Liver (tissue), 9 donors: ENCODE data around the gene ACADSB. TPM values are rescaled to one million over a fixed set of nuclear protein-coding genes. Genes with fewer than 3 reads are reported as not detected.
A peak's percentile ranks its signal among the peaks of the same experiment; 100 is the strongest.

Experiments used
- DNase-seq: peaks from one replicate; pipeline ENCODE4 v3.0.0-alpha.2; 2017; ENCODE audit warnings: low spot score
- H3K27ac ChIP-seq, 2 donors: one replicate each; pipeline ENCODE4 v1.7.0; 2013; ENCODE audit warnings: inconsistent platforms in 2 of 2, low read length in 2 of 2, control low read depth in 1 of 2, low read depth in 1 of 2, mild to moderate bottlenecking in 1 of 2
- H3K27me3 ChIP-seq, 4 donors: one replicate each; pipeline versions ENCODE4 v1.6.1 to v1.7.0; 2013; ENCODE audit warnings: low read length in 3 of 4, inconsistent platforms in 1 of 4, mild to moderate bottlenecking in 1 of 4, moderate library complexity in 1 of 4; ENCODE audit not compliant: control insufficient read depth in 4 of 4, insufficient read depth in 4 of 4
- H3K36me3 ChIP-seq, 4 donors: one replicate each; pipeline versions ENCODE4 v1.6.1 to v1.7.0; 2013; ENCODE audit warnings: low read length in 3 of 4, mild to moderate bottlenecking in 3 of 4, low read depth in 1 of 4, moderate library complexity in 1 of 4; ENCODE audit not compliant: control insufficient read depth in 4 of 4, insufficient read depth in 3 of 4
- H3K4me1 ChIP-seq, 4 donors: one replicate each; pipeline versions ENCODE4 v1.6.1 to v1.7.0; 2013; ENCODE audit warnings: low read length in 3 of 4, mild to moderate bottlenecking in 3 of 4, moderate library complexity in 1 of 4; ENCODE audit not compliant: control insufficient read depth in 4 of 4, insufficient read depth in 4 of 4
- H3K4me3 ChIP-seq, 3 donors: one replicate each; pipeline versions ENCODE4 v1.6.1 to v1.7.0; 2013; ENCODE audit warnings: low read length in 3 of 3, control low read depth in 1 of 3, low read depth in 1 of 3, mild to moderate bottlenecking in 1 of 3
- H3K9ac ChIP-seq, 2 donors: one replicate each; pipeline ENCODE4 v1.7.0; 2013; ENCODE audit warnings: low read length in 2 of 2, mild to moderate bottlenecking in 2 of 2, moderate library complexity in 2 of 2, control low read depth in 1 of 2, low read depth in 1 of 2
- H3K9me3 ChIP-seq, 4 donors: one replicate each; pipeline versions ENCODE4 v1.6.1 to v1.7.0; 2013; ENCODE audit warnings: low read length in 3 of 4; ENCODE audit not compliant: control insufficient read depth in 4 of 4
- ATF3 ChIP-seq: IDR thresholded peaks from 2 replicates; pipeline ENCODE4 v1.6.1; 2016; ENCODE audit warnings: antibody characterized with exemption
- CTCF ChIP-seq: fragments of 150-350 bp; IDR thresholded peaks from 2 replicates; pipeline ENCODE4 v1.5.1; 2017; ENCODE audit warnings: improper control_type of control experiment, low read depth, low read length; ENCODE audit not compliant: missing input control
- EGR1 ChIP-seq, 2 donors: IDR thresholded peaks; 2 replicates each; pipeline ENCODE4 v1.6.1; 2016 to 2018; ENCODE audit warnings: antibody characterized with exemption in 2 of 2, low read depth in 2 of 2
- FOXA1 ChIP-seq: IDR thresholded peaks from 2 replicates; pipeline ENCODE4 v1.6.1; 2016; ENCODE audit warnings: antibody characterized with exemption
- FOXA2 ChIP-seq: IDR thresholded peaks from 2 replicates; pipeline ENCODE4 v1.6.1; 2016; ENCODE audit warnings: antibody characterized with exemption
- GABPA ChIP-seq, 2 donors: IDR thresholded peaks in 1 of 2; conservative IDR thresholded peaks in 1 of 2; 2 replicates each; pipeline ENCODE4 v1.6.1; 2016; ENCODE audit warnings: antibody characterized with exemption in 2 of 2, mild to moderate bottlenecking in 1 of 2, moderate library complexity in 1 of 2
- HNF4A ChIP-seq, 2 donors: conservative IDR thresholded peaks; 2 replicates each; pipeline ENCODE4 v1.6.1; 2016; ENCODE audit warnings: antibody characterized with exemption in 2 of 2, mild to moderate bottlenecking in 2 of 2
- JUND ChIP-seq, 2 donors: IDR thresholded peaks; 2 replicates each; pipeline ENCODE4 v1.6.1; 2016; ENCODE audit warnings: antibody characterized with exemption in 2 of 2
- MAX ChIP-seq: IDR thresholded peaks from 2 replicates; pipeline ENCODE4 v1.6.1; 2016; ENCODE audit warnings: antibody characterized with exemption
- NR2F2 ChIP-seq: IDR thresholded peaks from 2 replicates; pipeline ENCODE4 v1.6.1; 2016; ENCODE audit warnings: antibody characterized with exemption
- RAD21 ChIP-seq, 2 donors: IDR thresholded peaks; 2 replicates each; pipeline ENCODE4 v1.6.1; 2016; ENCODE audit warnings: antibody characterized with exemption in 2 of 2, mild to moderate bottlenecking in 2 of 2
- REST ChIP-seq: IDR thresholded peaks from 2 replicates; pipeline ENCODE4 v1.6.1; 2016; ENCODE audit warnings: antibody characterized with exemption, mild to moderate bottlenecking
- RXRA ChIP-seq, 2 donors: IDR thresholded peaks; 2 replicates each; pipeline ENCODE4 v1.6.1; 2017 to 2018; ENCODE audit warnings: antibody characterized with exemption in 2 of 2, mild to moderate bottlenecking in 1 of 2
- SP1 ChIP-seq: IDR thresholded peaks from 2 replicates; pipeline ENCODE4 v1.6.1; 2018; ENCODE audit warnings: antibody characterized with exemption, mild to moderate bottlenecking
- TAF1 ChIP-seq: conservative IDR thresholded peaks from 2 replicates; pipeline ENCODE4 v1.6.1; 2016; ENCODE audit warnings: antibody characterized with exemption, mild to moderate bottlenecking
- YY1 ChIP-seq: IDR thresholded peaks from 2 replicates; pipeline ENCODE4 v1.6.1; 2016; ENCODE audit warnings: antibody characterized with exemption, mild to moderate bottlenecking
- ZBTB33 ChIP-seq: IDR thresholded peaks from 2 replicates; pipeline ENCODE4 v1.6.1; 2016; ENCODE audit warnings: antibody characterized with exemption
- WGBS: extraction: QIAGEN DNeasy Blood & Tissue Kit; methylation state at CpG from one replicate; pipeline ENCODE4 v1.1.7; 2013; 5-methylcytosine and 5-hydroxymethylcytosine counted together
- polyA plus RNA-seq, 2 donors: library from polyadenylated mRNA; stranded (reverse) in 1 of 2; unstranded in 1 of 2; fragments of 200-250 nt in 1 of 2; fragments of >200 nt in 1 of 2; fragmentation: Nextera tagmentation in 1 of 2; extraction: Ambion mirVana in 1 of 2; gene quantifications; one replicate each; pipeline versions ENCODE4 v1.2.1 to v1.2.3, GENCODE V29; 2013 to 2015
- total RNA-seq, 2 donors: library from RNA; depleted of rRNA; stranded (reverse); fragments of >200 nt; gene quantifications; one replicate each; pipeline ENCODE4 v1.2.3, GENCODE V29; 2014
- donor health status: healthy.
- donor health status: healthy.
- donor health status: healthy.
- donor health status: healthy.
- donor health status: healthy.

The ACADSB gene
- total and polyA plus RNA-seq, 4 donors: 97.9 to 164 (median 110) TPM

GRCh38 chr10:123016228-123016627 is 7.4 kb downstream of the ACADSB start:
- TF ChIP-seq ZBTB33 (no peak), ATF3 (no peak), CTCF (no peak), MAX (no peak), EGR1 (IDR thresholded peaks at IDR 0.05; ENCODE audit: low read depth in 2 of 2) (no peak)
- no peak for DNase-seq
- 96% methylated on average over 4 of the region's 4 CpGs for WGBS

GRCh38 chr10:123017421-123018165 is 8.8 kb downstream of the ACADSB start:
- no peaks in the 10 kb centered on the region for H3K27me3 ChIP-seq
- peaks cover 6 to 45% (median 28%) of the 10 kb centered on the region in 4 donors for H3K4me1 ChIP-seq
- no peak overlapping the region for H3K9ac ChIP-seq
- TF ChIP-seq CTCF (no peak), YY1 (no peak), JUND (IDR thresholded peaks at IDR 0.05) (no peak), ATF3 (no peak), SP1 (no peak), ZBTB33 (no peak), NR2F2 (no peak), MAX (no peak), HNF4A (conservative IDR thresholded peaks at IDR 0.05) (no peak), RAD21 (IDR thresholded peaks at IDR 0.05) (no peak), FOXA2 (no peak), REST (no peak), GABPA (IDR thresholded peaks at IDR 0.05 in 1 of 2, conservative IDR thresholded peaks at IDR 0.05 in 1 of 2) (no peak), FOXA1 (no peak), RXRA (IDR thresholded peaks at IDR 0.05) (no peak), TAF1 (no peak), EGR1 (IDR thresholded peaks at IDR 0.05; ENCODE audit: low read depth in 2 of 2) (no peak)
- H3K36me3 ChIP-seq: peaks cover 0 to 2% (median under 1%) of the 10 kb centered on the region in 4 donors
- peak overlapping the region in 1 of 2 donors; percentile 17 for H3K27ac ChIP-seq
- WGBS: 75% methylated on average over 9 of the region's 9 CpGs
- H3K9me3 ChIP-seq: no peaks in the 10 kb centered on the region
- DNase-seq: no peak
- H3K4me3 ChIP-seq: no peak overlapping the region

More at GRCh38 chr10:123016228-123016627, 7.4 kb downstream of the ACADSB start:
- no peaks in the 10 kb centered on the region for H3K9me3 ChIP-seq
- H3K9ac ChIP-seq: no peak overlapping the region
- no peak overlapping the region for H3K4me3 ChIP-seq
- H3K36me3 ChIP-seq: peaks cover 0 to 2% (median under 1%) of the 10 kb centered on the region in 4 donors
- H3K27ac ChIP-seq: no peak overlapping the region
- H3K27me3 ChIP-seq: no peaks in the 10 kb centered on the region
- H3K4me1 ChIP-seq: peaks cover 11 to 42% (median 24%) of the 10 kb centered on the region in 4 donors
